Measurements from ENCODE around the gene GTF2H4. TPM values are rescaled to one million over a fixed set of nuclear protein-coding genes. Genes with fewer than 3 reads are reported as not detected.
A peak's percentile ranks its signal among the peaks of the same experiment; 100 is the strongest.
"Not testable (repeated sequence)": the region's sequence is repeated elsewhere in the genome, so short reads cannot be mapped to it uniquely, and the experiment has no call there.

Gene GTF2H4
- 42.6 and 45.9 TPM in 2 replicates for total RNA-seq (2021)
- Bru-seq, nascent RNA: percentile 58 among the genes with signal in this experiment
- percentile 74 among the genes with signal in this experiment for BruChase-seq, experiment 1, labeled RNA remaining after a 2-hour chase
- percentile 85 among the genes with signal in this experiment for BruChase-seq, experiment 2, labeled RNA remaining after a 6-hour chase
- long read RNA-seq, partial matches to known transcripts: 1 of 1 reads
- long read RNA-seq, other reads (novel, unspliced or antisense): 0 of 1 reads

DNA sequence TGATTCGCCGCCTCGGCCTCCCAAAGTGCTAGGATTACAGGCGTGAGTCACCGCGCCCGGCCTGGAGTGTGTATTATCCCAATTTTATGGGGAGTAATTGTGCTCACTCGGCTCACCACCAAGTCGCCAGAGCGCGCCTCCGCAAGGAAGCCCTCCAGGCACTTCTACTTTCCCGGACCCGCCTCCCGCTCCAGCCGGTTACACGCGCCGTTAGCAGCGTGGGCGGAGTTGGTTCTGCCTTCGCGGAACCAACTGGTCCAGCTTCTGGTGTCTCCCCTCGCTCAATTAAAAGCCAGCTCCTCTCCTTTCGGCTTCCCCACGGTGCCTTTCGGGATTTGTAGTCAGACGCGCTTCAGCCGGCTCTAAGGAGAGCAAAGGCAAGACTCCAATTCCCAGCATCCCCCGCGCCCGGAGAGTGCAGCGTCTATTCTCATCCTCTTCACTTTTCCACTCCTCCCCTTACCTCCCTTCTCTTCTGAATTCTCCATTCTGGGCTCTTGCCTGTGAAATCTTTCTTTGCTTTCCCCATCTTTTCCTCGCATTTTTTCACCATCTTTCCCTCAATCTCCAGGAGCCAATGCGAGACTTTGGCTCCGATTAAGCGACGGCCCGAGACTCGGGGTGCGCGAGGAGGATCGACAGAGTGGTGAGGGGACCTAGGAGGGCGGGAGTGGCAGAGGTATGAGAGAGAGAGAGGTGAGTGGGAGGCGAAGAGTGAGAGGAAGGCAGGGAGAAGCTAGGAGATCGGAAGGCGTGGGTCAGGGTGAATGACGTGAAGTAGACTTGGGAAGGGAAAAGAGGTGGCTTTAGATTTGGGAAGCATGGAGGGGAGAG, at the start of gene GTF2H4:
TSS of gene GTF2H4 (plus strand) at position 450 of the 834 bp plus-strand sequence.
- H3K9me3 ChIP-seq (ENCODE audit: low read depth, low read length, poor library complexity, severe bottlenecking): no peaks in the 10 kb centered on the region
- CTCF ChIA-PET: no interaction called here
- POLR2A ChIA-PET (ENCODE audit: low non-redundant PET): no interaction called here
- no peaks in the 10 kb centered on the region for H3K27me3 ChIP-seq (replicated peaks; ENCODE audit: insufficient read depth, low read depth, low read length, poor library complexity)
- H3K4me1 ChIP-seq (ENCODE audit: insufficient read depth, low read length, poor library complexity, severe bottlenecking): peaks cover 8% of the 10 kb centered on the region
- BruUV-seq (replicated peaks): no TSS peak
- DNase-seq (ENCODE audit: low spot score): peak; percentile 100
- intact Hi-C loops (cut with micrococcal nuclease; ENCODE audit: unreplicated experiment): no loop called here
- TF ChIP-seq EZH2 (IDR thresholded peaks at IDR 0.05; ENCODE audit: borderline replicate concordance, low read depth, low read length, poor library complexity, severe bottlenecking): no peak
- TF ChIP-seq, protein P1, sequence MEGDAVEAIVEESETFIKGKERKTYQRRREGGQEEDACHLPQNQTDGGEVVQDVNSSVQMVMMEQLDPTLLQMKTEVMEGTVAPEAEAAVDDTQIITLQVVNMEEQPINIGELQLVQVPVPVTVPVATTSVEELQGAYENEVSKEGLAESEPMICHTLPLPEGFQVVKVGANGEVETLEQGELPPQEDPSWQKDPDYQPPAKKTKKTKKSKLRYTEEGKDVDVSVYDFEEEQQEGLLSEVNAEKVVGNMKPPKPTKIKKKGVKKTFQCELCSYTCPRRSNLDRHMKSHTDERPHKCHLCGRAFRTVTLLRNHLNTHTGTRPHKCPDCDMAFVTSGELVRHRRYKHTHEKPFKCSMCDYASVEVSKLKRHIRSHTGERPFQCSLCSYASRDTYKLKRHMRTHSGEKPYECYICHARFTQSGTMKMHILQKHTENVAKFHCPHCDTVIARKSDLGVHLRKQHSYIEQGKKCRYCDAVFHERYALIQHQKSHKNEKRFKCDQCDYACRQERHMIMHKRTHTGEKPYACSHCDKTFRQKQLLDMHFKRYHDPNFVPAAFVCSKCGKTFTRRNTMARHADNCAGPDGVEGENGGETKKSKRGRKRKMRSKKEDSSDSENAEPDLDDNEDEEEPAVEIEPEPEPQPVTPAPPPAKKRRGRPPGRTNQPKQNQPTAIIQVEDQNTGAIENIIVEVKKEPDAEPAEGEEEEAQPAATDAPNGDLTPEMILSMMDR (conservative IDR thresholded peaks at IDR 0.05; ENCODE audit: low read depth, low read length): no peak
- peak within 1 kb of the TSS; percentile 64 for H3K27ac ChIP-seq (ENCODE audit: low read depth, low read length, poor library complexity, severe bottlenecking)
- H3K4me3 ChIP-seq (ENCODE audit: low read depth, low read length, poor library complexity, severe bottlenecking): peak within 1 kb of the TSS; percentile 95
- H3K36me3 ChIP-seq (ENCODE audit: insufficient read depth, low read length, poor library complexity, severe bottlenecking): peaks cover 19% of the 10 kb centered on the region

DNA sequence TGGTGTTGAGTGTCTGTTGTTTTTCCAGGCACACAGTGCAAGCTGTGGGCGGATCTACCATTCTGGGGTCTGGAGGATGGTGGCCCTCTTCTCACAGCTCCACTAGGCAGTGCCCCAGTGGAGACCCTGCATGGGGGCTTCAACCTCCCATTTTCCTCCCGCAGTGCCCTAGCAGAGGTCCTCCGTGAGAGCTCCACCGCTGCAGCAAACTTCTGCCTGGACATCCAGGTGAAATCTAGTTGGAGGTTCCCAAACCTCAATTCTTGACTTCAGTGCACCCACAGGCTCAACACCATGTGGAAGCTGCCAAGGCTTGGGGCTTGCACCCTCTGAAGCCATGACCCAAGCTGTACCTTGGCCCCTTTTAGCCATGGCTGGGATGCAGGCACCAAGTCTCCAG, 48.3 kb upstream of the GTF2H4 start:
- H3K36me3 ChIP-seq (ENCODE audit: insufficient read depth, low read length, poor library complexity, severe bottlenecking); CTCF ChIA-PET; intact Hi-C loops (cut with micrococcal nuclease; ENCODE audit: unreplicated experiment); H3K9me3 ChIP-seq (ENCODE audit: low read depth, low read length, poor library complexity, severe bottlenecking); H3K27ac ChIP-seq (ENCODE audit: low read depth, low read length, poor library complexity, severe bottlenecking); BruUV-seq (replicated peaks); H3K4me1 ChIP-seq (ENCODE audit: insufficient read depth, low read length, poor library complexity, severe bottlenecking); H3K4me3 ChIP-seq (ENCODE audit: low read depth, low read length, poor library complexity, severe bottlenecking); H3K27me3 ChIP-seq (replicated peaks; ENCODE audit: insufficient read depth, low read depth, low read length, poor library complexity); POLR2A ChIA-PET (ENCODE audit: low non-redundant PET); DNase-seq (ENCODE audit: low spot score): not testable (repeated sequence)

DNA sequence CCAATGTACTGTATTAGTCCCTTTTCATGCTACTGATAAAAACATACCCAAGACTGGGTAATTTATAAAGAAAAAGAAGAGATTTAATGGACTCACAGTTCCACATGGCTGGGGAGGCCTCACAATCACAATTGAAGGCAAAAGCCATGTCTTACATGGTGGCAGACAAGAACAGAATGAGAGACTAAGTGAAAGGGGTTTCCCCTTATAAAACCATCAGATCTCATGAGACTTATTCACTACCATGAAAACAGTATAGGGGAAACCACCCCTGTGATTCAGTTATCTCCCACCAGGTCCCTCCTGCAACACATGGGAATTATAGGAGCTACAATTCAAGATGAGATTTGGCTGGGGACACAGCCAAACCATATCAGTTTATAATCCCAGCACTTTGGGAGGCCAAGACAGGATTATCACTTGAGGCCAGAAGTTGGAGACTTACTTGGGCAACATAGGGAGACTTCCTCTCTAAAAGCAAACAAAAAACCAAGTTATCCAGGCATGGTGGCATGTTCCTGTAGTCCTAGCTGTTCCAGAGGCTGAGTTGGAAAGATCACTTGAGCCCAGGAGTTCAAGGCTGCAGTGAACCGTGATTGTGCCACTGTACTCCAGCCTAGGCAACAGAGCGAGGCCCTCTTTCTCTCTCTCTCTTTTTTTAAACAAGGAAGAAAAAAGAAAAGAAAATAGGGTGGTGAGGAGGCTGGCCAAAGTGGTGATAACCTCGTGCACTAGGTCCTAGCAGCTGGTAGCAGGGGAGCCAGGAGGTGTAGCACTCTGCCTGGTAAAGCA, 46.6 kb upstream of the GTF2H4 start:
- H3K9me3 ChIP-seq (ENCODE audit: low read depth, low read length, poor library complexity, severe bottlenecking): no peaks in the 10 kb centered on the region
- H3K27ac ChIP-seq (ENCODE audit: low read depth, low read length, poor library complexity, severe bottlenecking): no peak overlapping the region
- TF ChIP-seq, protein P1 (conservative IDR thresholded peaks at IDR 0.05; ENCODE audit: low read depth, low read length): no peak
- no peak for TF ChIP-seq EZH2 (IDR thresholded peaks at IDR 0.05; ENCODE audit: borderline replicate concordance, low read depth, low read length, poor library complexity, severe bottlenecking)
- intact Hi-C loops (cut with micrococcal nuclease; ENCODE audit: unreplicated experiment): no loop called here
- no peak overlapping the region for H3K4me3 ChIP-seq (ENCODE audit: low read depth, low read length, poor library complexity, severe bottlenecking)
- BruUV-seq (replicated peaks): no TSS peak
- POLR2A ChIA-PET (ENCODE audit: low non-redundant PET): no interaction called here
- H3K36me3 ChIP-seq (ENCODE audit: insufficient read depth, low read length, poor library complexity, severe bottlenecking): no peaks in the 10 kb centered on the region
- no peak for DNase-seq (ENCODE audit: low spot score)
- CTCF ChIA-PET: no interaction called here
- no peaks in the 10 kb centered on the region for H3K4me1 ChIP-seq (ENCODE audit: insufficient read depth, low read length, poor library complexity, severe bottlenecking)
- H3K27me3 ChIP-seq (replicated peaks; ENCODE audit: insufficient read depth, low read depth, low read length, poor library complexity): no peaks in the 10 kb centered on the region
